GM23248 (cell line): ENCODE results near the gene PCDHB10.
"Not testable (repeated sequence)": the region's sequence is repeated elsewhere in the genome, so short reads cannot be mapped to it uniquely, and the experiment has no call there.

ENCODE experiments used
- EZH2 ChIP-seq: fragments of 200-600 bp; sonication (generic); IDR thresholded peaks from 2 replicates; pipeline ENCODE4 v1.6.1; 2018; ENCODE audit warnings: antibody characterized with exemption, mild to moderate bottlenecking; ENCODE audit not compliant: insufficient read depth, poor library complexity, severe bottlenecking
- EZH2phosphoT487 ChIP-seq: fragments of 200-600 bp; sonication (generic); IDR thresholded peaks from 2 replicates; pipeline ENCODE4 v1.6.1; 2018; ENCODE audit warnings: antibody characterized with exemption, moderate library complexity, mild to moderate bottlenecking, low read depth; ENCODE audit not compliant: insufficient read depth

- not testable (repeated sequence) for TF ChIP-seq EZH2, EZH2phosphoT487
Measured at GRCh38 chr5:141235922-141236321, 43.8 kb downstream of the PCDHB10 start.
